A673 (cell line): ENCODE results near the gene RD3L.

Experiments used
- CTCF ChIP-seq: fragments of 300-800, 200-600 bp; sonication (generic); conservative IDR thresholded peaks from 2 replicates; pipeline ENCODE4 v1.5.1; 2017; ENCODE audit warnings: low read depth, mild to moderate bottlenecking, antibody characterized with exemption, low read length, moderate library complexity, mixed read lengths
- EZH2 ChIP-seq: fragments of 200-600 bp; sonication (generic); IDR thresholded peaks from 2 replicates; pipeline ENCODE4 v1.6.1; 2017; ENCODE audit warnings: borderline replicate concordance, low read depth, mild to moderate bottlenecking, mixed read lengths, antibody characterized with exemption, low read length; ENCODE audit not compliant: poor library complexity, severe bottlenecking

- TF ChIP-seq CTCF (no peak), EZH2 (no peak)
Measured at GRCh38 chr14:103927566-103927965, 14.8 kb downstream of the RD3L start.
